Measurements from ENCODE around the gene IL36A.

Gene IL36A

GRCh38 chr2:113005030-113005509, at the start of gene IL36A:
Gene IL36A, plus strand, starts transcription at chr2:113005459. Its CDS starts 413 bp downstream, at chr2:113005872.
- DNase-seq (ENCODE audit: low read depth in 2 of 2): no peak

DNA sequence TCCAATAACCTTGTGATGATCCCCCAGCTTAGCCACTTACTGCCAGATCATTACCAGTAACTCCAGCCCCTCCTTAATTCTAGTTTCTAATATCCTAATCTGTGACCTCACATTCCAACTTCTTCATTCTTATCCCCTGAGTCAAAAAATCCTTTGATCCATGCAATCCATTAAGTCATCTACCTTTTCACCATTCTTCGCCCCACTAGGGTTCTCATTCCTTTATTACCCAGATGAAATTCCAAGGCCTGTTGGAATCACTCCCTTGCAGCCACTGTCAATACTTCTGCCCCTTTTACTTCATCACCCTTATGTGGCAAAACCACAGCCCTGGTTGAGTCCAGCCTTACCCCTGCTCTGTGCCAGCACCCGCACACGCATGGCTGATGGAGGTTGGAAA, 47.7 kb upstream of the IL36A start:
- DNase-seq (ENCODE audit: low read depth in 2 of 2): no peak

- DNase-seq (ENCODE audit: low read depth in 2 of 2): no peak
Measured at GRCh38 chr2:112958428-112959108, 46.7 kb upstream of the IL36A start.

GRCh38 chr2:112959109-112959812, 46.0 kb upstream of the IL36A start:
- no peak for DNase-seq (ENCODE audit: low read depth in 2 of 2)

DNA sequence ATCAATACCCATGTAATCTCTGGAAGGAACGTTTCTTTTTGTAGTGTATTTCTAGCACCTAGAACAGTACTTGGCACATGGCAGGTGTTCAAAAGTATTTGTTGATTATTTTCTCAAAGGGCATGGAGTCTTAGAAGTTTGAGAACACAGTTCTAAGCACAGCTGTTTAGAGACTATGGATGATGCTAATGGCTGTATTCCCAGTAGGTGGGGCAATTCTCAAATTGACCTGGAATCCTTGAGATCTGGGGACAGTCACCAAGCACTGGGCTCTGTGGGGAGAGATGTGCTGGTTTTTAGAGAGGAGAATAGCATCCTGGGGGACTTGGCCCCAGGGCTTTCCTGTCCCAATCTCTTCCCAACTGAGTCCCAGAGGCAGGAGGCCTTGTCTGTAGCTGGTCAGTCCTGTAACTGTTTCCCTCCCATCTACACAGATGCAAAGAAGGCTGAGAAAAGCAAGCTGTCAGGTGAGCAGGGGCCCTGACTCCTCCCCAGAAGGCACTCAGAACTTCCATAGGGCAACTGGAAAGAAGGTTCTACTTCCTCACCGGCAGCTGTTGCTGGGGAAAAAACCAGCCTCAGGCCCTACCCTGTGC, 44.9 kb upstream of the IL36A start:
- no peak for DNase-seq (ENCODE audit: low read depth in 2 of 2)

GRCh38 chr2:112962308-112963175, 42.7 kb upstream of the IL36A start:
- DNase-seq (ENCODE audit: low read depth in 2 of 2): no peak

DNA sequence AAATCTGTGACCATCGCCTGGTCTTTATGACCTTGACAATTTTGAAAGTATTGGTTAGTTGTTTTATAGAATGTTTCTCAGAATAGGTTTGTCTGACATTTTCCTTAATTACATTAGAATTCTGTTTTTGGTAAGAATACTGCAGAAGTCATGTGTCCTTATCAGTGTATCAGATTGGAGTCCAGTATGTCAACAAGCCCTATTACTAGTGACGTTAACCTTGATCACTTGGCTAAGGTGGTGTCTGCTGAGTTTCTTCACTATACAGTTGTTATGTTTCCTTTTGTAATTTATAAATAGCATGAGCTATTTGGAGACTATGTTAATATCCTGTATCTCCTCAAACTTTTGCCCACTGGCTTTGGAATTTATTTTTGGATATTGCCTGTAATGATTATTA, 38.2 kb upstream of the IL36A start:
- no peak for DNase-seq (ENCODE audit: low read depth in 2 of 2)

- no peak for DNase-seq (ENCODE audit: low read depth in 2 of 2)
Measured at GRCh38 chr2:112972423-112973086, 32.7 kb upstream of the IL36A start.

GRCh38 chr2:112973156-112973555, 32.1 kb upstream of the IL36A start:
- DNase-seq (ENCODE audit: low read depth in 2 of 2): no peak

DNA sequence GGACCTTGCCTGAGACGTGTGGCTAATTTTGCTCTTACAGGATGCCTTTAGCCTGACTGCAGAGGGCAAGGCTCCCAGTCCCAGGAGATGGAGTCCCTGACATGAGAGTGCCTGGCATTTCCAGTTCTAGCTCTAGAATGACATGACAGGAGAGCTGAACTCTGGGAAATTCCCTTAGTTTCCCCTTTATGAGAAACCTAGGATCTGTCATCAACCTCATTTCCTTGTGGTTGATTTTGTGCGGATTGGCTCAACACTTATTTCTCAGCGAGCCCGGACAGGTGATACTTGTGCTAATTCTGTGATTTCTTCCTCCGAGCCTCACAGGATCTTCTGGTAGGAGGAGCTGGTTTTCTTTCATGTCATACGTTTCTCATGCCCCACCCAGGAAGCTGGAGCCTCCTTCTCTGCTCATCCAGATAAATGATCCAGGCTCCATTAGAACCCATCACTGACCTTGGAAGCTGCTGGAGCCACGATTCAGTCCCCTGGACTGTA, 27.7 kb upstream of the IL36A start, which contains the start of gene IL36G:
TSS of gene IL36G (plus strand) at position 448 of the 498 bp plus-strand sequence. CDS start 633 bp downstream, outside the sequence.
- no peak for DNase-seq (ENCODE audit: low read depth in 2 of 2)

DNA sequence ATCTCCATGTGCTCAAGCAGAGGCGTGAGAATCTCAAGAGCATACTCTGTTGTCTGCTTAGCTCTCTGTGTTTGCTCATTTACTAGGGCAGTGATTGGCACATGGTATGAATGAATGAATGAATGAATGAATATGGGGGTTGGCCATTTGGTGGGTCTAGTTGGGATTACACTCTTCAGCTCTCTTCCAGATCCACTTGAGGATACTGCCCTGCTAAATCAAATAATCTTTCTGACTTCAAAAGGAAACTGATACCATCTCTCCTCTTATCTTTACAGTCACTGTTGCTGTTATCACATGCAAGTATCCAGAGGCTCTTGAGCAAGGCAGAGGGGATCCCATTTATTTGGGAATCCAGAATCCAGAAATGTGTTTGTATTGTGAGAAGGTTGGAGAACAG, 25.5 kb upstream of the IL36A start:
- DNase-seq (ENCODE audit: low read depth in 2 of 2): no peak

DNA sequence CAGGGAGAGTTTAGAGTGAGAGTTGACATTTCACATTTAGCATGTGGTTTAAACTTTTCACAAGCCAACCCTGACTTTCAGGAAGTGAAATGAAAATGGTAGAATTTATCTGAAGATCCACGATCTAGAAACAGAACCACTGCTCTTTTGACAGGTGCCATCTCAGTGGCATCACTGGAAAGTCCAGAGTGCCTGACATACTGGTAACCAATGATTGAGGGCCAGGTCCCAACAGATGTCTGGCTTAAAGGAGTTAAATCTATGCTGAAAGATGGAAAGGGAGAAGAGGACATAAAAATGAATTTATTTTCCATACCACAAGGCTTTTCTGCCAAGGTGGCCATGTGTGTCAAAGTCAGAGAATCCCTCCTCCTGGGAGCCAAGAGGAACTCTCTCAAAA, 24.7 kb upstream of the IL36A start:
- no peak for DNase-seq (ENCODE audit: low read depth in 2 of 2)

DNA sequence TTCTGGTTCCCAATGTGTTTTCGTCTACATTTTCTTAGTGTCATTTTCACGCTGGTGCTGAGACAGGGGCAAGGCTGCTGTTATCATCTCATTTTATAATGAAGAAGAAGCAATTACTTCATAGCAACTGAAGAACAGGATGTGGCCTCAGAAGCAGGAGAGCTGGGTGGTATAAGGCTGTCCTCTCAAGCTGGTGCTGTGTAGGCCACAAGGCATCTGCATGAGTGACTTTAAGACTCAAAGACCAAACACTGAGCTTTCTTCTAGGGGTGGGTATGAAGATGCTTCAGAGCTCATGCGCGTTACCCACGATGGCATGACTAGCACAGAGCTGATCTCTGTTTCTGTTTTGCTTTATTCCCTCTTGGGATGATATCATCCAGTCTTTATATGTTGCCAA, 20.2 kb upstream of the IL36A start:
- no peak for DNase-seq (ENCODE audit: low read depth in 2 of 2)

- DNase-seq (ENCODE audit: low read depth in 2 of 2): no peak
Measured at GRCh38 chr2:112989611-112990010, 15.6 kb upstream of the IL36A start.

GRCh38 chr2:112993831-112994230, 11.4 kb upstream of the IL36A start:
- no peak for DNase-seq (ENCODE audit: low read depth in 2 of 2)

DNA sequence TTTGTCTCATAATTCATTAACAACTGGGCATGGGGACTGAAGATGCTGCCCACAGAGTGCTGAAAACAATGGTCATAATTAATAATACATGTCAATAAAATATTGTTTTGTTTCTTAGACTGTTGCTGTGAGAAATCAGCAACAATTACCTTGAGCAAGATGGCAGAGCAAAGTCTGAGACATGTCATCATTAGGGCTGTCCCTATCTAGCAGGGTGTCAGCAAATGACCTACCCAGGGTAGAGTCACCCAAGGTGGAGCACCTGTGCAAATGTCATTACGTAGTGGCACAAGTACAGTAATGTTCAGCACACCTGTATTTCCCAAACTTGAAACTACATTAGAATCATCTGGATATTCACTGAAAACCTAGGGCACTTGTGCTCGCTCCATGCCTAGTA, 10.6 kb upstream of the IL36A start:
- no peak for DNase-seq (ENCODE audit: low read depth in 2 of 2)

GRCh38 chr2:112995346-112995920, 9.8 kb upstream of the IL36A start:
- no peak for DNase-seq (ENCODE audit: low read depth in 2 of 2)

DNA sequence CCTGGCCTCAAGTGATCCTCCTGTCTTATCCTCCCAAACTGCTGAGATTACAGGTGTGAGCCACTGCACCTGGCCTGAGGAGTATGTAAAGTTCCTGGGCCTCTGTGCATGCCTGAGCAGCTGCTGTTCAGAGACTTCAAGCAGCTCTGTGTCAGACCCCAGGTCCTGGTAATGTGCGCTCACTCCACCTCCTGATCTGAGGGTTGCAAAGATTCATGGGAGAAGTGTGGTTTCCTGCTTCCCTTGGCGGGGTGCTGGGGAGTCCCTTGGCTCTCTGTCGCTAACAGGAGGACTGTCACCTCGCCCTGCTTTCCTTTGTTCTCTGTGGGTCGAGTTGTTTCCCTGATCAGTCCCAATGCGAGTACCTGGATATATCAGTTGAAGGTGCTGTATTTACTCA, 8.6 kb upstream of the IL36A start:
- DNase-seq (ENCODE audit: low read depth in 2 of 2): peak; percentile 18 to 33

DNA sequence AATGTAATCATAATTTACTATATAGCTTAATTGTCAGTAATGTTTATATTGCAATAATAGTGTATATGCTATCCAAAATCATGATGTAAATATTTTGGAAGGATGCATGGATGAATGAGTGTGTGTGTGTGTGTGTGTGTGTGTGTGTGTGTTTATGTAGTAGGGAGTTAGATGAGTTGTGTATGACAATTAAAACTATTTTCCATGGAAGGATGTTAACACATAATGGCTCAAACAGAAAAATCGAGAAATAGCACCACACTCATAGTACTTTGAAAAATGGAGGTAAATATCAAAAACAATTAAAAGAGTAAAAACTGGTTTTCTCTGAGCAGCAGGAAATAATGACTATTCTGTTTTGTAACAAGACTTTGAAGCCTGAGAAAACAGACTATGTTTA, 8.1 kb upstream of the IL36A start:
- DNase-seq (ENCODE audit: low read depth in 2 of 2): no peak

DNA sequence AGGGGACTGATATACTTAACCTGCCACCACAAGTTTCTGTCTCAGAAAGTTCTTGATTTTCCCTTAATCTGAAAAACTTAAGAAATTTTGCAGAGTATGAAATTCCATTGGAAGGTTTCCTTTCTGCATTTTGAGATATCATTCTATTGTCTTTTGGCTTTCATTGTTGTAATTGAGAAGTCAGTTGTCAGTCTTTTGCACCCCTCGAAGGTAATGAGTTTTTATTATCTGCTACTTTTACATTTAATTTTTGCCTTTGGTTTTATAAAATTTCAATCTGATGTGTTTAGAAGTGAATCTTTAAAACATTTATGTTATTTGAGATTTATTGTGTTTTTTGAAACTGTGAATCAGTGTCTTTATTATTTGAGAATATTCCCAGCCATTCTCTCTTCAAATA, 4.8 kb upstream of the IL36A start:
- no peak for DNase-seq (ENCODE audit: low read depth in 2 of 2)

DNA sequence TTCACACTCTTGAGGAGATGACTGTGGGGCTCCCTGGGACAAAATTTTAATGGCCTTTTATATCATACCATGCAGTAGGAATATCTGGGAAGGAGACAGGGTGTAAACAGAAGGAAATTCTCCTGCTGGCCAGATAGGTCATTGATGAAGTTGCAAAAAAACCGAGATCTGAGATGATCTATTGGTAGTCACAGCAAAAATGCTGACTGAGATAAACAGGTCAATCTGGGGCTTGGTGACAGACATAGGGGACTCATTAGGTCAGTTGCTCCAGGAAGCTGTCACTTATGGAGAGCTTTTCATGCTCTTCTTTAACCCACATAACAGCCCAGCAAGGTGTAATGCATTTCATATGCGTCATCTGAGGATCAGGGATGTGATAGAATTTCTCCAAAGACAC, 2.6 kb upstream of the IL36A start:
- no peak for DNase-seq (ENCODE audit: low read depth in 2 of 2)
